ENCODE data around the gene VPS26C.

DNA sequence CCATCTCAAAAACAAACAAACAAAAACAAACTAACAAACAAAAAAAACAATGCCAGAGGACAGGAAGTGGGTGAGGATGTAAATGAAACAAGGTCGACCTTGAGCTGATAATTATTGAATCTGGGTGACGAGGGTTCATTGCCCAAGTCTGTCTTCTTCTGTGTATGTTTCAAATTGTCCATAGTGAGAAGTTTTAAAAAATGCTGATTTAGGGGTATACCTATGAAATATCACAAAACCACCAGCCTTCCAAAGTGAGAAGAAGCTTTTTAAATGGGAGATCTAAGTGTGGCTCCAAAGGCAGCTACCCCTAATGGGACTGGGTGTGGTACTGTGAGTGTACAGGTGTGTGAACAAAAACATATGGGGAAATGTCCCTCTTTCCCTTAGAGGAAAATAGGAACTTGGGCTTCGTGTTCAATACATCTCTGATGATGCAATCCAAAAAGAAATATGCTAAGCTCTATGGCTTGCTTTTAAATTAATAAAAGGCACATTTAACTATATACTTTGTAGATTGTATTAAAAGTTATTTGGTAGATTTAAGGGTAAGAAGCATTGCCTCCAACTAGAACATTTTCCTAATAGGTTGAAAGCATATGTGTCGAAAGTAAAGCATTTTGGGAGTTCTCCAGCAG is 33.1 kb upstream of the VPS26C start:
- TF ChIP-seq, protein P1, sequence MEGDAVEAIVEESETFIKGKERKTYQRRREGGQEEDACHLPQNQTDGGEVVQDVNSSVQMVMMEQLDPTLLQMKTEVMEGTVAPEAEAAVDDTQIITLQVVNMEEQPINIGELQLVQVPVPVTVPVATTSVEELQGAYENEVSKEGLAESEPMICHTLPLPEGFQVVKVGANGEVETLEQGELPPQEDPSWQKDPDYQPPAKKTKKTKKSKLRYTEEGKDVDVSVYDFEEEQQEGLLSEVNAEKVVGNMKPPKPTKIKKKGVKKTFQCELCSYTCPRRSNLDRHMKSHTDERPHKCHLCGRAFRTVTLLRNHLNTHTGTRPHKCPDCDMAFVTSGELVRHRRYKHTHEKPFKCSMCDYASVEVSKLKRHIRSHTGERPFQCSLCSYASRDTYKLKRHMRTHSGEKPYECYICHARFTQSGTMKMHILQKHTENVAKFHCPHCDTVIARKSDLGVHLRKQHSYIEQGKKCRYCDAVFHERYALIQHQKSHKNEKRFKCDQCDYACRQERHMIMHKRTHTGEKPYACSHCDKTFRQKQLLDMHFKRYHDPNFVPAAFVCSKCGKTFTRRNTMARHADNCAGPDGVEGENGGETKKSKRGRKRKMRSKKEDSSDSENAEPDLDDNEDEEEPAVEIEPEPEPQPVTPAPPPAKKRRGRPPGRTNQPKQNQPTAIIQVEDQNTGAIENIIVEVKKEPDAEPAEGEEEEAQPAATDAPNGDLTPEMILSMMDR (IDR thresholded peaks at IDR 0.05; ENCODE audit: insufficient read depth, low read length, poor library complexity, severe bottlenecking): no peak
- no peak for TF ChIP-seq EZH2phosphoT487 (conservative IDR thresholded peaks at IDR 0.05; ENCODE audit: low read length)
